Fibroblast of skin of left quadriceps (primary cell): ENCODE measurements around the gene KRTAP4-5.
"Not testable (repeated sequence)": the region's sequence is repeated elsewhere in the genome, so short reads cannot be mapped to it uniquely, and the experiment has no call there.

ENCODE experiments used
- DNase-seq, 2 experiments: peaks; one replicate each; pipeline ENCODE4 v3.0.0-alpha.2; 2013; ENCODE audit warnings: low read depth in 2 of 2

The KRTAP4-5 gene

DNA sequence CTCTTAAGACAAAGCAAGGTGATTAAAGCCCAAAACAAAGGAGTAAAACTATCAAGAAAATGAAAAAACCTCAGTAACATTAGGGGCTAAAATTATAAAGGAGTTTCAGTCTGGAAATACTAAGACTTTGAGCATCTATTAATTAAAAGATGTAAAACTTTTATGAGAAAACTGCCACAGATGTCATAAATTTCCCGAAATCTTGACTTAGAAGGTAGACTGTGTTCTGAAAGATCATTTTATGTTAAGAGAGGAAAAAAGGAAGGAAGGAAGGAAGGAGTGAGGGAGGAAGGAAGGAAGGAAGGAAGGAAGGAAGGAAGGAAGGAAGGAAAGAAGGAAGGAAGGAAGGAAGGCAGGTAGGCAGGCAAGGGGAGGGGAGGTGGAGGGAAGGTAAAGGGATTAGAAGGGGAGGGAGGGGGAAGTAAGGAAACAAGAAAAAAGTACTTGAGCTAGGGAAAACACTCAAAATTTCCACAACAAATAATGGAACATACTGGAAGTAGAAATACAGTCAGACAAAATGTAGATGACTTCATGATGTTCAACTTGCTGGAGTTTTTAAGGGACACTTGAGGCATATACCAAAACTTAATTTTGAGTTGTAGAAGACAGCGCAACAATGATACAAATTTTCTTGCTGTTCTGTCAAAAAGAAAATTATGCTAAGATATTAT, 2.0 kb downstream of the KRTAP4-5 start:
- DNase-seq = no peak

DNA sequence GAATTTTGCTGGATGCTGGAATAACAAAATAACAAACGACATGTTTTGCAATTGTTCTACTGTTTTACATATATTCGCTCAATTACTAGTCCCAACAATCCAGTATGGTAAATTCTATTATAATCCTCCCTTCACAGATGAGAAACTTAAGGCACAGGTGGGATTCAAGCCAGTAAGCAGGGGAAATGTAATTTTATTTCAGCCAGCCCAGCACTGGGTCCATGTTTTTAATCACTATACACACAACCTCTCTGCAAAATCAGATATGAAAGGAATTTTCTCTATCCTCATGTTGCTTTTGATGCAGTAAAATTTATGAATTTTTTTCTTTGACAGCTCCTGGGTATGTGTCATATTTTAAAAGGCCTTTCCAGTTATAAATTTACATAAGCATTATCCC, 4.4 kb downstream of the KRTAP4-5 start:
- no peak for DNase-seq

DNA sequence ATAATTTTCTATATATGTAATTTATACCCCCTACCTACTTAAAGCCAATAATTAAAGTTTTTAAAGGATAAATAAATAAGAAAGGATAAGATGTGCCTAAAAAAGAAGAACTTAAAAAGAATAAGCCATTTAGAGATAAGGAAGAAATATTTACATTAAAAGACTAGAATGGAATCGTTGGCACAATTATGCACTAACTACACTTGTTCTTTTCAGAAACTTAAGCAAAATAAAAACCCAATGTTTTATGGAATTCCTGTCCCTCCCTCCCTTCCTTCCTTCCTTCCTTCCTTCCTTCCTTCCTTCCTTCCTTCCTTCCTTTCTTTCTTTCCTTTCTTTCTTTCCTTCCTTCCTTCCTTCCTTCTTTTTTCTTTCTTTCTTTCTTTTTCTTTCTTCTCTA, 4.8 kb downstream of the KRTAP4-5 start:
- DNase-seq = no peak

DNA sequence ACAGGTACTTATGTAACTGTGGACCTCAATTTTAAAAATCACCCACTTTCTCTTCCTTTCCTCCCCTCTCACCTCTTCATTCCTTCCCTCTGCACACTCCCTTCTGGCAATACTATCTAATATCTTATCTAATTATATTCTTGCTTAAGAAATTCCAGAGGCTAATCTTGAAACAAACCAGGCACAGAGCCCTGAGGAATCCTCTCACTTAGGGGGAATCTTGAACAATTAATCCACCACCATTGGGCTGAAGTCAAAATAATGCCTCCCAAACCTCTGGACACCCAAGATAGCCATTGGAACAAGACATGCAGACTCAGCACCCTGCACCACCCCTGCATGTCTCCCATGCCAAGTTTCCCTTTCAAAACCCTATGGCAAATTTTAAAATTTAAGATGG, 8.3 kb downstream of the KRTAP4-5 start:
- no peak for DNase-seq

DNA sequence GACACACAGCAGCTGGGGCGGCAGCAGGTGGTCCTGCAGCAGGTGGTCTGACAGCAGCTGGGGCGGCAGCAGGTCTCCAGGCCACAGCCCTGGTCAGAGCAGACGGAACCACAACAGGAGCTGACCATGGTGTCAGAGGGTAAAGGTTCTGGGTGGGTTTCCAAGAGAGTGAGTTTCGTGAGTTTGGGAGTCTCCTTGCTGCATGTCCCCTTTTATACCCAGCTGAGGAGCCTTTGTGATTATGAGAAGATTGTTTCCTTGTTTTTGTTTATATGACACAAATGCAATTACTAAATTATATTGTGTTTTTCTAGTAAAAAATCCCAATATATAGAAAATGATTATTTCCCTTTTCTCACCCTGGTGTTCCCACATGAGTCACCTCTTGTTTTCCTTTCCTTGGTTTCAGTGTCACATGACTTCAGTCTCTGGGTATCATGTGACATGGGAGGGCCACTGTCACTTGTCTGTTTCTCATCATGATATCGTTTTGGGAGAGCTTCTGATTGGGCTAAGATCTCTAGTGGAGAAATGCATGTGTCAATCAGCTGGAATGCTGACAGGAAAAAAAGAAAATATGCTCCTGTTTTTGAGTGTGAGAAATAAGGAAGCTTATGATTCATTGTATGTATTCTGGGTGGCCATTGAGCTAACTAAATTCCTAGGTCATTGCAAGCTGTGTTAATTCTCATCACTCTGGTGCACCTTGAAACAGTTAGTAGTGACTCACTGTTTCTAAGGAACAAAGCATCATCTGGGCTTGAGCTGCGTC, 9.1 kb downstream of the KRTAP4-5 start, which contains the start of gene KRTAP4-6:
Gene KRTAP4-6, minus strand, starts transcription at position 185 of the 772 bp plus-strand sequence. Its CDS starts 57 bp downstream, at position 128.
- DNase-seq = peak; percentile 89 to 93

DNA sequence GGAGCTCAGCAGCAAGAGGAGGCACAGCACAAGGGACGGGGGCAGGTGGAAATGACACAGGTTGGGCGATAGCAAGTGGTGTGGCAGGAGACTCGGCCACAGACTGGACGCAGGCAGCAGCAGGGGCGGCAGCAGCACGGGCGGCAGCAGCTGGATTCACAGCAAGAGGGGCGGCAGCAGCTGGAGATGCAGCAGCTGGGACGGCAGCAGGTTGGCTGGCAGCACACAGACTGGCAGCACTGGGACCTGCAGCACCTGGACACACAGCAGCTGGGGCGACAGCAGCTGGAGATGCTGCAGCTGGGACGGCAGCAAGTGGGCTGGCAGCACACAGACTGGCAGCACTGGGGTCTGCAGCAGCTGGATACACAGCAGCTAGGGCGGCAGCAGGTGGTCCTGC, 9.8 kb downstream of the KRTAP4-5 start:
- not testable (repeated sequence) for DNase-seq

DNA sequence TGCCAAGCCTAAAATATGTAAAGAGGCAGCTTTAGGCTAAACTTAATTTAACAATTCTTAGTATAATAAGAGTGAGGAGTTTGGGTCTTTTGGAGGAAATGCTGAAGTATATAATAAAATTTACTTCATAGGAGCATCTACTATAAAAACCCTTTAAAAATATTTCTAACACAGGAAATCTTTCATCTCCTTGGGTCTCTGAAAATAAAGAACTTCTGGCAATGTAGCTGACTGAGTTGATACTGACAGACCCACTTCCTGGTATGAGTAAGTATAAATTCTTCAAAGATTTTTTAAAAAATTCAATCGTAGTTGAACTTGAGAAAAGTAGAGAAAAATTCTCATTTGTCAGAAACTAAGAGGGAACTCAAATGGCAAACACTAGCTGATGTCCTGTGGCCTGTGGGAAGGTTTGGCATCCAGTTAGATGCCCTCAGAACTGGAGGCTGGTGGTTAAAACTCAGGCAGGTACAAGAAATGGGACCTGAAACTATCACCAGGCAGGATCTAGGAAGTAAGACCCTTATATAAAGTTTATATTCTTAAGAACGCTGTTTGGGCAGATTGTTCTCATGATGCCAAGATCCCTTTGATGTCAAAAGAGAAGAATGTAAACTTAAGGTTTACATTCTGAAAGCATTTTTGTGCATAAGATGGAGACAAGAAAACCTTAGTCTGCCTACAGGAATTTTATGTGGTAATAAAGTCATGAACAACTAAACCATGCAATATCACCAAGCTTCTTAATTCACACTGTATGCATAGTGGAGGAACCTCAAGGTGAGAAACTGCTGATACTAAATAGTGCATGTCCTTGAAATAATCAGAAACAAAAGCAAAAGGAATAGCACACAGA, 15.5 kb downstream of the KRTAP4-5 start:
- DNase-seq = no peak

DNA sequence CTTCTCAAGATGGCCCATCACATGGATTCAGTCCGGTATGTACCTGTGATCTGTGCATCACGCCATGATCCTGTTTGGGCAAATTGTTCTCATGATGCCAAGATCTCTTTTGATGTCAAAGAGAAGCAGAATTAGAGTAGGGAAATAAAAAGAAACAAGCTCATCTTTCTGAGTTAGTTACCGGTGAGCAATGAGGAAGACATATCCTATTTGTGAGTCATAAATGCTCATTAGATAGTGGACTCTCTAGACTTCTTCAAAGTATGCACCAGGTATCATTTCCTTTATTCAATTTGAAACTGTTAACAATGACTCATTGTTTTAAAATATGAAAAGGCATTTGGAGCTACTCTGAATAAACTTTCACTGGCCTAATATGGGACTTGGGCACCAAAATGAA, 17.6 kb downstream of the KRTAP4-5 start:
- no peak for DNase-seq

DNA sequence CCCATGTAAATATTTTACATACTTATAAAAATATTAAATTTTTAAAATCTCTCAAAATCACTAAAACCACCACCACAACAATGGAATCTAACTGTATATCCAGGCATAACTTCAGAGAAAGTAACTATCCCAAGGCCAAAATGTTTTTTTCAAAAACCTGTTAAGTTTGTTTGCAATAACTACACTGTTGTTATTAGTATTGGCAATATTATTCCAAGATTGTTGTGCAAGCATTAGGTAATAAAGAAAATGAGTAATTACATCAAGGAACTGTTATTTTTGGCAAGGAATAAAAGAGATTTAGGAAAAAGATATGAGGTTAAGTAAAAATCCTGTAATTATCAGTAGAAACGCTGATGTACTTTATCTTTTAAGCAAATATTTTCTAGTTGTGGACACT, 22.3 kb downstream of the KRTAP4-5 start:
- DNase-seq = no peak

DNA sequence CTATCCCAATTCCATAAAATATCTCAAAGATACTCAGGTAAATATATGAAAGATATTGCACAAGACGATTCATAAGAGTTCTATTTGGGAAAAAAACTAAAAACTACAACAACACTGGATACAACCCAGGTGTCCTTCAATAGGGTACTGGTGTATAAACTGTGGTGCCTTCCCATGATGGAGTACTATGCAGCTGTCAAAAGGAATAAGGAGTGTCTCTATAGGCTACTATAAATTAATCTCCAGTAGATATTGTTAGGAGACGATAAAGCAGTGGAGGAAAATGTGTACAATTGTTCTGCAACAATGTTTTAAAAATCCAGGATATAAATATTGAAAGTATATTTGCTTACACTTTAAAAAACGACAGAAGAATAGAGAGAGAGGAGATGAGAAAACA, 23.2 kb downstream of the KRTAP4-5 start:
- DNase-seq = no peak

DNA sequence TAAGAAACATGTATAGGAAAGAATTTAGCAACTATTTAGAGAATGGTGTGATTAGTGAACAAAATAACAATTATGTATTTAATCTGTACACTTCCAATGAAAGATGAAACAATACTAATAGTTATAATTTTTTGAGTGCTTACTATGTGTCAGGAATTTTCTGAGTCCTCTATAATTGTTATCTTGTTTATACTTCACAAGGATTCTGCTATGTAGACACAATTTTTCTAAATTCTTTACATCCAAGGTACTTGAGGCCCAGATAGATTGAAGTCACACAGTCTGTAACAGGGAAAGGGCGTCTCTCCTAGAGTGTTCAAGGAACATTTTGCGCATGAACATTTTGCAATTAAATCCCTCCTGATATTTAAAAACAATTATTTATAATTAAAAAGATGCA, 24.6 kb downstream of the KRTAP4-5 start:
- DNase-seq = no peak

DNA sequence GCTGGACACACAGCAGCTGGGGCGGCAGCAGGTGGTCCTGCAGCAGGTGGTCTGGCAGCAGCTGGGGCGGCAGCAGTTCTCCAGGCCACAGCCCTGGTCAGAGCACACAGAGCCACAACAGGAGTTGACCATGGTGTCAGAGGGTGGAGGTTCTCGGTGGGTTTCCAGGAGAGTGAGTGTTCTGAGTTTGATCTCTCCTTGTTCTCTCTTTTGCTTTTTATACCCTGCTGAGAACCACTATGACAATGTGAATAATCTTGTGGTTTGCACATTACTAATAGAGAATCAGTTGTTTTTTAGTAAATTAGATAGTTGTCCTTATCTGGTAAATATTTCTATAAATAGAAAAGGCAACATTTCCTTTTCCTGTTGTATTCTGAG, 25.6 kb downstream of the KRTAP4-5 start, which contains the start of gene KRTAP4-12:
Gene KRTAP4-12, minus strand, starts transcription at position 192 of the 381 bp plus-strand sequence. Its CDS starts 60 bp downstream, at position 132.
- DNase-seq = not testable (repeated sequence)

DNA sequence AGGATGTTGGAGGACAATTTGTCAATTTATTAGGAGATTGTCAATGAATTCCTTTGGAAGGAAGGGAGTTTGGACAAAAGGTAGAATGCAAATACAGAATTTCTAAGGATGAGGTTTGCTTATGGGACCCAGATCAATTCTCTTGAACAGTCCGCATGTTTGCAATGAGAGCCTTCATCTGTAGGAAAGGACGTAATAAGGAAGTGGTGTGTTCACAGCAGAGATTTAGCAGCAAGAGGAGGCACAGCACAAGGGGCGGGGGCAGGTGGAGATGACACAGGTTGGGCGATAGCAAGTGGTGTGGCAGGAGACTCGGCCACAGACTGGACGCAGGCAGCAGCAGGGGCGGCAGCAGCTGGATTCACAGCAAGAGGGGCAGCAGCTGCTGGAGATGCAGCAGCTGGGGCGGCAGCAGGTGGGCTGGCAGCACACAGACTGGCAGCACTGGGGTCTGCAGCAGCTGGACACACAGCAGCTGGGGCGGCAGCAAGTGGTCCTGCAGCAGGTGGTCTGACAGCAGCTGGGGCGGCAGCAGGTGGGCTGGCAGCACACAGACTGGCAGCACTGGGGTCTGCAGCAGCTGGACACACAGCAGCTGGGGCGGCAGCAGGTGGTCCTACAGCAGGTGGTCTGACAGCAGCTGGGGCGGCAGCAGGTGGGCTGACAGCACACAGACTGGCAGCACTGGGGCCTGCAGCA, 26.2 kb downstream of the KRTAP4-5 start:
- DNase-seq = not testable (repeated sequence)

DNA sequence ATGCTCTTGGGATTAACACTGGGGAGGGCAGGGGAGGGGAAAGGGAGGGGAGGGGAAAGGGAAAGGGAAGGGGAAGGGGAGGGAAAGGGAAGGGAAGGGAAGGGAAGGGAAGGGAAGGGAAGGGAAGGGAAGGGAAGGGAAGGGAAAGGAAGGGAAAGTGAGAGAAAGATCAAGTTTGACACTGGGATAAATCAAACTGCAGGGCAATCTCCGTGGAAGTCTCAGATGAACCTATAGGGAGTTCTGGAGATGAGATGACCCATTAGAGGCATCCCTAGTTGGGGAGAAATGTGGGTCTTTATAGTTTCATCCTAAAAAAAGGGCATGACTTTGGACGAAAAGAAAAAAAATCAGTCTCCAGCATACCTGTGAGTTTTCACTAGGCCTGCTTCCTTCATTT, 27.9 kb downstream of the KRTAP4-5 start:
- no peak for DNase-seq

DNA sequence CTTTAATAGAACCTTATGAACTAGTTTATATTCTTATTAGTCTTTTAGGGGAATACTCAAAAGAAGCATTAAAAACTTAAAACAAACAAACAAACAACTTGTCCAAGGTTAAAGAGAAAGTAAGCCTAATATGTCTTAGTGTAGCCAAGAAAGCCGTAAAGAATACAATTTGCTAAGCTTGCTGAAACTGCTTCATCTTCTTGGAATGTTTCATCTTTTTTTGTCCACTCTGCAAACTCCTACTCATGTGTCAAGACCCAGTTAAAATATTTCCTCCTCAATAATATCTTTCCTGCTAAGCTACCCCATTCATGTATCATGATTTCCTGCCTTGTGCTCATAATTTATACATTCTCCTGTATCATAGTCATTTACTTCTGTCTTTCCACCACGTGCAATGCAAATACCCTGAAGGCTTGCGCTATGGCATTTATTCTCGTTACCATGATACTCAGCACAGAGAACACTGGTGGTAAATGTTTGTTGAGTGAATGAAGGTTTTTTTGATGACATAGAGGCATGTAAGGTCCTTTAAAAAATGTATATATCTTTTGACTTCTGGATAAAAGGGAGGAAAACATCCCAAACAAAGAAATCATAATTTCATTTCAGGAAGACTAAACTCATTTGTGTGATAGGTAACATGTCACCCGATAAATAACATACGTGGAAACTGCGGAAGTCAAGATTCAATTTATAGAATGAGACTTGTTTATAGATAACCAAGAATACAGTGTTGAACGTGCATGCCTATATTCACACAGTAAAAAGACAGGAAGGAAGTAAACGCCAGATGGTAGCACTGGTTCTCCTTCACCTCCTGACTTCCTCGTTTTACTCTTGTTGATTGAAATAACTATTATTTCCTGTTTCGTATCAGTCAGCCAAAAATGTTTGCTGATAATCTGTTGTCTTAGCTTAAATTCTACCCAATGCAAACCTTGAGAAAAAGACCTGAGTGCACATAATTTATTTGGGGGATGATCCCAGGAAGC, 29.6 kb downstream of the KRTAP4-5 start:
- not testable (repeated sequence) for DNase-seq

DNA sequence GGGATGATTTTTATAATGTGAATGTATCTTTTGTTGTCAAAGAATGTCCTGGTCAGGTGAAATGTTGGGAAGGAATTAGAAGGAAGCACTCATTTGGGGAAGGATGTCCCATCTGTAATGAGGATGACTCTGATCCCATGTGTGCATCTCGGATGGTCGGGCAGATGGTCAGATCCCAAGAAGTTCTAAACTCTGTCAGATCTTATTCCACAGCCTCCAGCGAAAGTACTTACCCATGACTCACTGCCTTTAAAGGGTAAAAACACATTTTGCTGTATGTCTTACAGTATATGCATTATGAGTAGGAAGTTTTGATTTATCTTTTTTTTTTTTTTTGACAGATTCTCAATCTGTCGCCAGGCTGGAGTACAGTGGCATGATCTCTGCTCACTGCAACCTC, 30.9 kb downstream of the KRTAP4-5 start:
- DNase-seq = no peak

DNA sequence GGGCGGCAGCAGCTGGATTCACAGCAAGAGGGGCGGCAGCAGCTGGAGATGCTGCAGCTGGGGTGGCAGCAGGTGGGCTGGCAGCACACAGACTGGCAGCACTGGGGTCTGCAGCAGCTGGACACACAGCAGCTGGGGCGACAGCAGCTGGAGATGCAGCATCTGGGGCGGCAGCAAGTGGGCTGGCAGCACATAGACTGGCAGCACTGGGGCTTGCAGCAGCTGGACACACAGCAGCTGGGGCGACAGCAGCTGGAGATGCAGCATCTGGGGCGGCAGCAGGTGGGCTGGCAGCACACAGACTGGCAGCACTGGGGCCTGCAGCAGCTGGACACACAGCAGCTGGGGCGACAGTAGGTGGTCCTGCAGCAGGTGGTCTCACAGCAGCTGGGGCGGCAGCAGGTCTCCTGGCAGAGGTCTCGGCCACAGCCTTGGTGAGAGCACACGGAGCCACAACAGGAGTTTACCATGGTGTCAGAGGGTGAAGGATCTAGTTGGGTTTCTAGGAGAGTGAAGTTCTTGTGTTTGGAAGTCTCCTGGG, 31.7 kb downstream of the KRTAP4-5 start, which contains the start of gene KRTAP4-11:
Gene KRTAP4-11, minus strand, starts transcription at position 528 of the 541 bp plus-strand sequence. Its CDS starts 58 bp downstream, at position 470.
- DNase-seq = not testable (repeated sequence)

DNA sequence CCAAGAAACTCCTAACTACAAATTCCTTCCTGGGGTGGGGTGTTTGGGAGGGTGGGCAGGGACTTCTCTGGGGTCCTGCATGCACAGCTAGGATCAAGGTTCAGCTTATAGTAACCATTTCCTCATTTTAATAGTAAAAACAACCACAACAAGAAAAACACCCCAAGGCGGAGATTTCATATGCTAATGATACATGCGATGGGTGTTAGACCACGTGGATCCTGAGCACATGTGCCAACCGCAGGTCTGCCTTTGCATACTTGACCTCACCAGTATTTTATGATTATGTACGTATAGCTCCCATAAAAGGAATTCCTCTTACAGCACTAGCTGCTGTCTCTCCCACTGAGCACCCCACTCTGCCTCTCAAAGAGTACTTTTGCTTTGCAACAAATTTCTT, 33.3 kb downstream of the KRTAP4-5 start:
- peak; percentile 24 to 33 for DNase-seq

DNA sequence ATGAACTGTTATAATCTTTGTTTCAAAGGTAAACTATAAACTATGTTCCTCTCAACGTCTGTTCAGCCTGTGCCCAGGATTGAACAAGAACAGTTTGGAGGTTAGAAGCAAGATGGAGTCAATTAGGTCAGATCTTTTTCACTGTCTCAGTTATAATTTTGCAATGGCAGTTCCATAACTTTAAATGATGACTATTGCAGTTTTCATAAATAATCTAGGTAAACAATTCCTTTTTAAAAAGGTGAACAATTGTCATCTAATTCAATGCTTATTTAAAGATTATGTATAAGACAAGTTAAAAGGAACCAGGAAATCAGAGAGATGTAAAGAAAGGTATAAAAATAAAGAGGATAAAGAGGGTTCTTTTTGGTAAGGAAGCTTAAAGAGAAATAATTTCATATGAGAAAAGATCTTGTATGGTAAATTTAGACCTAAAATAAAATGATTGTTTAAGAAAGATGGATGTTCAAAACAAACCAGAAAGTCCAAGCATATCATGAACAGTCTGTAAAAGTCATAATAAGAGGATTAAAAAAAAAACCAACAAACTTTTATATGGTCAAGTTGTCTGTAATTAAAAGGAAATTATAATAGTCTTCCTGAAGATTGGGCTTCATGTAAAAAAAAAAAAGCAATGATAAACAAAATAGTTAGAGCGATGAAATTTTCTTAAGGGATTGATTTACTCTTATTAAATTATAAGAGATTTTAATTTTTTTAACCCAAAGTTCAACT, 38.3 kb downstream of the KRTAP4-5 start:
- DNase-seq = no peak
